Uterus (tissue), 4 donors: ENCODE measurements around the gene ARL6IP5. TPM values are rescaled to one million over a fixed set of nuclear protein-coding genes. Genes with fewer than 3 reads are reported as not detected.
A peak's percentile ranks its signal among the peaks of the same experiment; 100 is the strongest.

Experiments
- DNase-seq, 2 donors: peaks; one replicate each; pipeline ENCODE4 v3.0.0-alpha.2; 2019 to 2020
- H3K27ac ChIP-seq, 2 donors: fragments of 200-600 bp; sonication (generic); 1 replicate in 1 of 2; 2 replicates in 1 of 2; pipeline ENCODE4 v1.5.1; 2016 to 2018
- H3K27me3 ChIP-seq, 2 donors: fragments of 200-600 bp; sonication (generic); one replicate each; pipeline ENCODE4 v1.5.1; 2018 to 2019; ENCODE audit warnings: control low read depth in 1 of 2
- H3K36me3 ChIP-seq, 2 donors: fragments of 200-600 bp; sonication (generic); one replicate each; pipeline ENCODE4 v1.5.1; 2019; ENCODE audit warnings: control low read depth in 1 of 2
- H3K4me1 ChIP-seq, 2 donors: fragments of 200-600 bp; sonication (generic); one replicate each; pipeline ENCODE4 v1.5.1; 2018 to 2019; ENCODE audit warnings: control low read depth in 1 of 2
- H3K4me3 ChIP-seq, 2 donors: fragments of 200-600 bp; sonication (generic); 1 replicate in 1 of 2; 2 replicates in 1 of 2; pipeline ENCODE4 v1.5.1; 2018 to 2019; ENCODE audit warnings: mild to moderate bottlenecking in 1 of 2
- H3K9me3 ChIP-seq, 2 donors: fragments of 200-600 bp; sonication (generic); one replicate each; pipeline ENCODE4 v1.5.1; 2019; ENCODE audit warnings: control low read depth in 1 of 2
- CTCF ChIP-seq, 4 experiments: fragments of 200-600 bp in 2 of 4; fragments of 450-650 bp in 2 of 4; sonication (generic) in 2 of 4; IDR thresholded peaks; one replicate each; pipeline ENCODE4 v1.5.1; 2016 to 2019; ENCODE audit warnings: antibody characterized with exemption in 4 of 4, mild to moderate bottlenecking in 2 of 4, moderate library complexity in 1 of 4
- POLR2A ChIP-seq, 2 donors: fragments of 450-650 bp; IDR thresholded peaks; one replicate each; pipeline ENCODE4 v1.6.1; 2016; ENCODE audit warnings: antibody characterized with exemption in 2 of 2, mild to moderate bottlenecking in 1 of 2, moderate library complexity in 1 of 2
- intact Hi-C: fragments of 100-400 bp; cut with DNase I; formaldehyde crosslinking; loops from one replicate; pipeline ENCODE4 v1.15.1; 2023; ENCODE audit warnings: low total_unique reads
- total RNA-seq, 4 donors: library from RNA; depleted of rRNA in 3 of 4; stranded (reverse); fragments of >200 nt in 3 of 4; gene quantifications; one replicate each; pipeline versions ENCODE4 v1.1.0 to v1.2.4, GENCODE V29; 2014 to 2023
- donor health status: DM: yes; HTN: yes; CAD: no.

The ARL6IP5 gene
- total RNA-seq, 4 donors from 2014 or later: 86.8 to 143 (median 120) TPM

GRCh38 chr3:69096299-69096698 is 11.6 kb downstream of the ARL6IP5 start:
- H3K9me3 ChIP-seq: no peaks in the 10 kb centered on the region
- TF ChIP-seq POLR2A (IDR thresholded peaks at IDR 0.05) (no peak), CTCF (IDR thresholded peaks at IDR 0.05) (no peak)
- no peaks in the 10 kb centered on the region for H3K27me3 ChIP-seq
- intact Hi-C loops: no loop called here
- H3K27ac ChIP-seq: peak overlapping the region in 1 of 2 donors; percentile 69
- no peaks in the 10 kb centered on the region for H3K36me3 ChIP-seq
- no peak overlapping the region for H3K4me3 ChIP-seq
- DNase-seq: no peak
- peaks cover 5 to 18% of the 10 kb centered on the region in 2 donors for H3K4me1 ChIP-seq

GRCh38 chr3:69097407-69098086 is 12.8 kb downstream of the ARL6IP5 start:
- Histone ChIP-seq H3K27ac (no peak overlapping the region), H3K9me3 (no peaks in the 10 kb centered on the region), H3K4me1 (peaks cover 5 to 18% of the 10 kb centered on the region in 2 donors), H3K4me3 (no peak overlapping the region), H3K27me3 (no peaks in the 10 kb centered on the region), H3K36me3 (no peaks in the 10 kb centered on the region)
- intact Hi-C loops: no loop called here
- TF ChIP-seq CTCF (IDR thresholded peaks at IDR 0.05): no peak
- TF ChIP-seq POLR2A (IDR thresholded peaks at IDR 0.05): no peak
- no peak for DNase-seq

- no peak for DNase-seq
- Histone ChIP-seq H3K36me3 (no peaks in the 10 kb centered on the region), H3K9me3 (no peaks in the 10 kb centered on the region), H3K4me1 (peaks cover 0 to 10% of the 10 kb centered on the region in 2 donors), H3K27me3 (no peaks in the 10 kb centered on the region), H3K4me3 (no peak overlapping the region), H3K27ac (no peak overlapping the region)
- intact Hi-C loops: no loop called here
- TF ChIP-seq POLR2A (IDR thresholded peaks at IDR 0.05) (no peak), CTCF (IDR thresholded peaks at IDR 0.05) (no peak)
Measured at GRCh38 chr3:69099576-69099975, 14.8 kb downstream of the ARL6IP5 start.

- H3K4me1 ChIP-seq: no peaks in the 10 kb centered on the region
- TF ChIP-seq POLR2A (IDR thresholded peaks at IDR 0.05): no peak
- TF ChIP-seq CTCF (IDR thresholded peaks at IDR 0.05): no peak
Measured at GRCh38 chr3:69102384-69102783, 17.6 kb downstream of the ARL6IP5 start.

GRCh38 chr3:69103123-69103522 is 18.4 kb downstream of the ARL6IP5 start:
- no peak for DNase-seq
- Histone ChIP-seq H3K4me1 (no peaks in the 10 kb centered on the region), H3K27ac (no peak overlapping the region), H3K4me3 (no peak overlapping the region), H3K9me3 (no peaks in the 10 kb centered on the region), H3K27me3 (no peaks in the 10 kb centered on the region), H3K36me3 (no peaks in the 10 kb centered on the region)
- intact Hi-C loops: no loop called here
- TF ChIP-seq POLR2A (IDR thresholded peaks at IDR 0.05): no peak
- TF ChIP-seq CTCF (IDR thresholded peaks at IDR 0.05): no peak

More at GRCh38 chr3:69102384-69102783, 17.6 kb downstream of the ARL6IP5 start:
- Histone ChIP-seq H3K9me3 (no peaks in the 10 kb centered on the region), H3K27ac (no peak overlapping the region), H3K4me3 (no peak overlapping the region), H3K36me3 (no peaks in the 10 kb centered on the region), H3K27me3 (no peaks in the 10 kb centered on the region)
- no peak for DNase-seq
- intact Hi-C loops: no loop called here
